ELF-1 (cell line): ENCODE results near the gene SHF.
A peak's percentile ranks its signal among the peaks of the same experiment; 100 is the strongest.

Source experiments
- DNase-seq: peaks from one replicate; pipeline ENCODE4 v3.0.0-alpha.2; 2016; ENCODE audit warnings: low read depth, low spot score

Gene SHF

GRCh38 chr15:45187894-45188830 is at the start of gene SHF:
TSS of gene SHF (minus strand) at chr15:45187966. CDS start at chr15:45187951, 15 bp downstream.
- peak; percentile 72 for DNase-seq

GRCh38 chr15:45236806-45237205 is 49.0 kb upstream of the SHF start:
- peak; percentile 21 for DNase-seq

- DNase-seq, result no peak
These were observed 46.9 kb upstream of the SHF start for GRCh38 chr15:45234562-45235235.

- no peak for DNase-seq
These were observed 44.2 kb upstream of the SHF start for GRCh38 chr15:45231864-45232562.

- DNase-seq, result no peak
These were observed 43.4 kb upstream of the SHF start for GRCh38 chr15:45231132-45231531.

- DNase-seq, result no peak
These were observed 42.6 kb upstream of the SHF start for GRCh38 chr15:45230245-45230965.

GRCh38 chr15:45228931-45229330 is 41.2 kb upstream of the SHF start:
- no peak for DNase-seq

GRCh38 chr15:45225506-45226273 is 37.9 kb upstream of the SHF start:
- peak; percentile 34 for DNase-seq

GRCh38 chr15:45224621-45225217 is 37.0 kb upstream of the SHF start:
- no peak for DNase-seq

- no peak for DNase-seq
These were observed 34.2 kb upstream of the SHF start for GRCh38 chr15:45221967-45222366.

- no peak for DNase-seq
These were observed 33.4 kb upstream of the SHF start for GRCh38 chr15:45221053-45221599.

GRCh38 chr15:45212493-45212892 is 24.7 kb upstream of the SHF start:
- no peak for DNase-seq

GRCh38 chr15:45205192-45205591 is 17.4 kb upstream of the SHF start:
- peak; percentile 72 for DNase-seq

GRCh38 chr15:45203182-45203581 is 15.4 kb upstream of the SHF start:
- DNase-seq, result no peak

GRCh38 chr15:45201869-45202268 is 14.1 kb upstream of the SHF start:
- DNase-seq, result no peak

GRCh38 chr15:45201557-45201859 is 13.7 kb upstream of the SHF start:
- DNase-seq, result no peak

GRCh38 chr15:45200799-45201556 is 13.2 kb upstream of the SHF start:
- DNase-seq, result peak; percentile 95

- DNase-seq, result peak; percentile 98
These were observed 12.4 kb upstream of the SHF start for GRCh38 chr15:45200001-45200798.
